ENCODE results near the gene UMAD1.
A peak's percentile ranks its signal among the peaks of the same experiment; 100 is the strongest.

The UMAD1 gene

DNA sequence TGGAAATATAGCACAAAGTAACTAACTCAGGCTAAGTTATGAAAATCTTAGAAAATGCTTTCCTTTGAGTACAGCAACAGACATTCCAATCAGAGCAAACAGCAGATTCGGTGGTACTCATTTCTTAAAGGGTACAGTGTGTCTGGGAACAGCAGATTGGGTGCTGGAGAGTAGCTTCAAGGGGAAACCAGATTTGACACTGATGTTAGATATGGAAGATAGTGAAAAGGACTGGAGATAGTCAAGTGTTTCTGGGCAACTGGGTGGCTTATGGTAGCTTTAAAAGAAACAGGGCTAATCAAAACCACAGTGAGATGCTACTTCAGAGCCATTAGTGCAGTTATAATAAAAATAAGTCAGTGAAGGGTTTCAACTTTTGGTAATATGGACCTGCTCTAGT, 12.1 kb upstream of the UMAD1 start (continued):
- TF ChIP-seq, protein P1, sequence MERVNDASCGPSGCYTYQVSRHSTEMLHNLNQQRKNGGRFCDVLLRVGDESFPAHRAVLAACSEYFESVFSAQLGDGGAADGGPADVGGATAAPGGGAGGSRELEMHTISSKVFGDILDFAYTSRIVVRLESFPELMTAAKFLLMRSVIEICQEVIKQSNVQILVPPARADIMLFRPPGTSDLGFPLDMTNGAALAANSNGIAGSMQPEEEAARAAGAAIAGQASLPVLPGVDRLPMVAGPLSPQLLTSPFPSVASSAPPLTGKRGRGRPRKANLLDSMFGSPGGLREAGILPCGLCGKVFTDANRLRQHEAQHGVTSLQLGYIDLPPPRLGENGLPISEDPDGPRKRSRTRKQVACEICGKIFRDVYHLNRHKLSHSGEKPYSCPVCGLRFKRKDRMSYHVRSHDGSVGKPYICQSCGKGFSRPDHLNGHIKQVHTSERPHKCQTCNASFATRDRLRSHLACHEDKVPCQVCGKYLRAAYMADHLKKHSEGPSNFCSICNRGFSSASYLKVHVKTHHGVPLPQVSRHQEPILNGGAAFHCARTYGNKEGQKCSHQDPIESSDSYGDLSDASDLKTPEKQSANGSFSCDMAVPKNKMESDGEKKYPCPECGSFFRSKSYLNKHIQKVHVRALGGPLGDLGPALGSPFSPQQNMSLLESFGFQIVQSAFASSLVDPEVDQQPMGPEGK (CRISPR knock-in tag; IDR thresholded peaks at IDR 0.05; ENCODE audit: borderline replicate concordance) = no peak
- TF ChIP-seq ZFP30 (CRISPR knock-in tag; IDR thresholded peaks at IDR 0.05) (no peak), ESRRG (CRISPR knock-in tag; IDR thresholded peaks at IDR 0.05) (no peak)

DNA sequence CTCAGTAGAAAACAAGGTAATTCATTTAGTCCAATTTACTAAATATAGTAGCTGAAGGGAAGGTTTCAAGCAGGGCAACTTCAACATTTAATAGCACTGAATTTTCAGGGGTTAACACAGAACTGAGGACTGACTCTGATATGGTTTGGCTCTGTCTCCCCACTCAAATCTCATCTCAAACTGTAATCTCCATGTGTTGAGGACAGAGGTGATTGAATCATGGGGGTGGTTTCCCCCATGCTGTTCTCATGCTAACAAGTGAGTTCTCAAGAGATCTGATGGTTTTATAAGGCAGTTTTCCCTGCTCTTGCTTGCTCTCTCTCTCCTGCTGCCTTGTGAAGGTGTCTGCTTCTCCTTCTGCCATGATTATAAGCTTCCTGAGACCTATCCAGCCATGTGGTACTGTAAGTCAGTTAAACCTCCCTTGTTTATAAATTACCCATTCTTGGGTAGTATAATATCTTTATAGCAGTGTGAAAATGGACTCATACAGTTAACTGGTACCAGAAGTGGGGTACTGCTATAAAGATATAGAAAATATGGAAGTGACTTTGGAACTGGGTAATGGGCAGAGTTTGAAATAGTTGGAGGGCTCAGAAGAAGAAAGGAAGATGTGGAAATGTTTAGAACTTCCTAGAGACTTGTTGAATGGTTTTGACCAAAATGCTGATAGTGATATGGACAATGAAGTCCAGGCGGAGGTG, 9.8 kb upstream of the UMAD1 start:
- ATAC-seq = no peak
- TF ChIP-seq TOX (CRISPR knock-in tag; IDR thresholded peaks at IDR 0.05; ENCODE audit: borderline replicate concordance) (no peak), ESRRG (CRISPR knock-in tag; IDR thresholded peaks at IDR 0.05) (no peak), ZC3H10 (CRISPR knock-in tag; IDR thresholded peaks at IDR 0.05) (no peak), ZNF565 (CRISPR knock-in tag; conservative IDR thresholded peaks at IDR 0.05; ENCODE audit: low read depth) (no peak), ZNF70 (CRISPR knock-in tag; IDR thresholded peaks at IDR 0.05) (no peak)
- TF ChIP-seq, protein P2, sequence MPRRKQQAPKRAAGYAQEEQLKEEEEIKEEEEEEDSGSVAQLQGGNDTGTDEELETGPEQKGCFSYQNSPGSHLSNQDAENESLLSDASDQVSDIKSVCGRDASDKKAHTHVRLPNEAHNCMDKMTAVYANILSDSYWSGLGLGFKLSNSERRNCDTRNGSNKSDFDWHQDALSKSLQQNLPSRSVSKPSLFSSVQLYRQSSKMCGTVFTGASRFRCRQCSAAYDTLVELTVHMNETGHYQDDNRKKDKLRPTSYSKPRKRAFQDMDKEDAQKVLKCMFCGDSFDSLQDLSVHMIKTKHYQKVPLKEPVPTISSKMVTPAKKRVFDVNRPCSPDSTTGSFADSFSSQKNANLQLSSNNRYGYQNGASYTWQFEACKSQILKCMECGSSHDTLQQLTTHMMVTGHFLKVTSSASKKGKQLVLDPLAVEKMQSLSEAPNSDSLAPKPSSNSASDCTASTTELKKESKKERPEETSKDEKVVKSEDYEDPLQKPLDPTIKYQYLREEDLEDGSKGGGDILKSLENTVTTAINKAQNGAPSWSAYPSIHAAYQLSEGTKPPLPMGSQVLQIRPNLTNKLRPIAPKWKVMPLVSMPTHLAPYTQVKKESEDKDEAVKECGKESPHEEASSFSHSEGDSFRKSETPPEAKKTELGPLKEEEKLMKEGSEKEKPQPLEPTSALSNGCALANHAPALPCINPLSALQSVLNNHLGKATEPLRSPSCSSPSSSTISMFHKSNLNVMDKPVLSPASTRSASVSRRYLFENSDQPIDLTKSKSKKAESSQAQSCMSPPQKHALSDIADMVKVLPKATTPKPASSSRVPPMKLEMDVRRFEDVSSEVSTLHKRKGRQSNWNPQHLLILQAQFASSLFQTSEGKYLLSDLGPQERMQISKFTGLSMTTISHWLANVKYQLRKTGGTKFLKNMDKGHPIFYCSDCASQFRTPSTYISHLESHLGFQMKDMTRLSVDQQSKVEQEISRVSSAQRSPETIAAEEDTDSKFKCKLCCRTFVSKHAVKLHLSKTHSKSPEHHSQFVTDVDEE (CRISPR knock-in tag; IDR thresholded peaks at IDR 0.05) = no peak

DNA sequence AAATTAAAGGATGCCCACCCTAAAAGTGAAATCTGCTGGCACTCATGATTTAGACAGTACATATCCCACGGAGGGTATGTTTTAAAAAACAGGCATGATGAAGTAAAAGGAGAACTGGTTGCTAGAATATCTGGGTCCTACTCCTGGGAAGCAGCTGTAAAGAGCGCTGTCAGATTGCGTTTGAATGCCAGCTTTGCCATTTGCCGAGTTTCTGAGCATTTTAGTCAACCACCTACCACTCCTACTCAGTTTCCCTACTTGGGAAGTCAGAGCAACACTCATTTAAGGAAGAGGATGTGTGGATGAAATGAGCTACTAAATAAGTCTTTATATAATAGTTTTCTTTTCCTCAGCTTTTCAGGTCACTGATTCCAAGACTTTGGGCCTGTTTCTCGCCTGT, 1.1 kb upstream of the UMAD1 start:
- TF ChIP-seq RARB (CRISPR knock-in tag; IDR thresholded peaks at IDR 0.05) (no peak), ARNTL (CRISPR knock-in tag; IDR thresholded peaks at IDR 0.05; ENCODE audit: borderline replicate concordance, low read depth) (no peak), CSDC2 (CRISPR knock-in tag; IDR thresholded peaks at IDR 0.05) (no peak), OSR1 (CRISPR knock-in tag; IDR thresholded peaks at IDR 0.05) (no peak), BACH2 (CRISPR knock-in tag; IDR thresholded peaks at IDR 0.05; ENCODE audit: borderline replicate concordance) (no peak)
- TF ChIP-seq, protein P3, sequence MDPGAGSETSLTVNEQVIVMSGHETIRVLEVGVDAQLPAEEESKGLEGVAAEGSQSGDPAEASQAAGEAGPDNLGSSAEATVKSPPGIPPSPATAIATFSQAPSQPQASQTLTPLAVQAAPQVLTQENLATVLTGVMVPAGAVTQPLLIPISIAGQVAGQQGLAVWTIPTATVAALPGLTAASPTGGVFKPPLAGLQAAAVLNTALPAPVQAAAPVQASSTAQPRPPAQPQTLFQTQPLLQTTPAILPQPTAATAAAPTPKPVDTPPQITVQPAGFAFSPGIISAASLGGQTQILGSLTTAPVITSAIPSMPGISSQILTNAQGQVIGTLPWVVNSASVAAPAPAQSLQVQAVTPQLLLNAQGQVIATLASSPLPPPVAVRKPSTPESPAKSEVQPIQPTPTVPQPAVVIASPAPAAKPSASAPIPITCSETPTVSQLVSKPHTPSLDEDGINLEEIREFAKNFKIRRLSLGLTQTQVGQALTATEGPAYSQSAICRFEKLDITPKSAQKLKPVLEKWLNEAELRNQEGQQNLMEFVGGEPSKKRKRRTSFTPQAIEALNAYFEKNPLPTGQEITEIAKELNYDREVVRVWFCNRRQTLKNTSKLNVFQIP (CRISPR knock-in tag; IDR thresholded peaks at IDR 0.05; ENCODE audit: borderline replicate concordance, low read depth) = no peak
- no peak for ATAC-seq

DNA sequence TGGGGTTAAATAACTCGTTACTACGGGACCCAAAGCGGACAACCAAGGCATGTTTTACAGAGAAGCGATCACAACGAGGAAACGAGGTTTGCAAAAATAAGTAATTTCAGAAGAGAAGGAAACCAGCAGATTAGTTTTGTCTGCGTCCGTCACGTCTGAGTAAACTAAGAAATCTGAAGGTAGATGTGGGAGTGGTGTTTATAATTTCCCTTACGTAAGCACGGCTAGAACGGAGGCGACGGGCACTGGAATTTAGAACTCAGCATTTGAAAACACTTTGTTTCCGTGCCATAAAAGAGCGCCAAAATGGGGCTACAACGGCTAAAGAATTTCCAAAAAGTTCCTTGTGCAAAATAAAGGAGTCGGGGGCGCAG, 718 bp upstream of the UMAD1 start:
- peak; percentile 7 for ATAC-seq
- TF ChIP-seq SNAI2 (CRISPR knock-in tag; IDR thresholded peaks at IDR 0.05) = no peak
- TF ChIP-seq, protein P4, sequence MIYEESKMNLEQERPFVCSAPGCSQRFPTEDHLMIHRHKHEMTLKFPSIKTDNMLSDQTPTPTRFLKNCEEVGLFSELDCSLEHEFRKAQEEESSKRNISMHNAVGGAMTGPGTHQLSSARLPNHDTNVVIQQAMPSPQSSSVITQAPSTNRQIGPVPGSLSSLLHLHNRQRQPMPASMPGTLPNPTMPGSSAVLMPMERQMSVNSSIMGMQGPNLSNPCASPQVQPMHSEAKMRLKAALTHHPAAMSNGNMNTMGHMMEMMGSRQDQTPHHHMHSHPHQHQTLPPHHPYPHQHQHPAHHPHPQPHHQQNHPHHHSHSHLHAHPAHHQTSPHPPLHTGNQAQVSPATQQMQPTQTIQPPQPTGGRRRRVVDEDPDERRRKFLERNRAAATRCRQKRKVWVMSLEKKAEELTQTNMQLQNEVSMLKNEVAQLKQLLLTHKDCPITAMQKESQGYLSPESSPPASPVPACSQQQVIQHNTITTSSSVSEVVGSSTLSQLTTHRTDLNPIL (CRISPR knock-in tag; IDR thresholded peaks at IDR 0.05; ENCODE audit: low read depth) = no peak
- no peak for TF ChIP-seq ZFP3 (CRISPR knock-in tag; IDR thresholded peaks at IDR 0.05)
- TF ChIP-seq ISL1 (CRISPR knock-in tag; IDR thresholded peaks at IDR 0.05) = no peak
- TF ChIP-seq ESRRG (CRISPR knock-in tag; IDR thresholded peaks at IDR 0.05) = no peak
- TF ChIP-seq PPARA (CRISPR knock-in tag; IDR thresholded peaks at IDR 0.05; ENCODE audit: borderline replicate concordance) = no peak
- no peak for TF ChIP-seq CSDC2 (CRISPR knock-in tag; IDR thresholded peaks at IDR 0.05)
- TF ChIP-seq ZNF70 (CRISPR knock-in tag; IDR thresholded peaks at IDR 0.05) = no peak
- TF ChIP-seq TOX (CRISPR knock-in tag; IDR thresholded peaks at IDR 0.05; ENCODE audit: borderline replicate concordance) = no peak
- TF ChIP-seq RARB (CRISPR knock-in tag; IDR thresholded peaks at IDR 0.05) = no peak
- no peak for TF ChIP-seq ZNF565 (CRISPR knock-in tag; conservative IDR thresholded peaks at IDR 0.05; ENCODE audit: low read depth)
- TF ChIP-seq, protein P2 (CRISPR knock-in tag; IDR thresholded peaks at IDR 0.05) = no peak

Measured in SK-N-SH treated with all-trans-retinoic acid at 6 μM for 48 hours (cell line).